ENCODE results near the gene SNX8.

The SNX8 gene

GRCh38 chr7:2247141-2247995, 66.9 kb downstream of the SNX8 start:
- no peak for DNase-seq (ENCODE audit: low read depth in 2 of 2)

- no peak for DNase-seq (ENCODE audit: low read depth in 2 of 2)
Measured at GRCh38 chr7:2245883-2246675, 68.2 kb downstream of the SNX8 start.

- no peak for DNase-seq (ENCODE audit: low read depth in 2 of 2)
Measured at GRCh38 chr7:2244404-2244995, 69.7 kb downstream of the SNX8 start.

GRCh38 chr7:2243458-2243857, 70.8 kb downstream of the SNX8 start:
- DNase-seq (ENCODE audit: low read depth in 2 of 2): no peak

GRCh38 chr7:2242541-2243429, 71.5 kb downstream of the SNX8 start:
- no peak for DNase-seq (ENCODE audit: low read depth in 2 of 2)

GRCh38 chr7:2241580-2242540, 72.4 kb downstream of the SNX8 start, which contains the start of the genes MRM2 and NUDT1:
Gene MRM2 (minus strand): TSS chr7:2242205. CDS start chr7:2242169, 36 bp downstream.
Gene NUDT1 (plus strand): TSS chr7:2242226. CDS start chr7:2244575, 2,349 bp downstream.
- DNase-seq (ENCODE audit: low read depth in 2 of 2): peak; percentile 23 to 56

- DNase-seq (ENCODE audit: low read depth in 2 of 2): no peak
Measured at GRCh38 chr7:2239242-2239641, 75.0 kb downstream of the SNX8 start.

- no peak for DNase-seq (ENCODE audit: low read depth in 2 of 2)
Measured at GRCh38 chr7:2237109-2237602, 77.1 kb downstream of the SNX8 start.

GRCh38 chr7:2233926-2234325, 80.3 kb downstream of the SNX8 start:
- no peak for DNase-seq (ENCODE audit: low read depth in 2 of 2)

- DNase-seq (ENCODE audit: low read depth in 2 of 2): peak; percentile 74 to 75
Measured at GRCh38 chr7:2232766-2233520, 81.3 kb downstream of the SNX8 start, which contains the start of gene MAD1L1. Gene MAD1L1 (minus strand): TSS chr7:2232945. CDS start chr7:2230133, 2,812 bp downstream.

GRCh38 chr7:2231992-2232765, 82.1 kb downstream of the SNX8 start:
- no peak for DNase-seq (ENCODE audit: low read depth in 2 of 2)

- DNase-seq (ENCODE audit: low read depth in 2 of 2): no peak
Measured at GRCh38 chr7:2230882-2231281, 83.4 kb downstream of the SNX8 start.

- no peak for DNase-seq (ENCODE audit: low read depth in 2 of 2)
Measured at GRCh38 chr7:2230226-2230625, 84.0 kb downstream of the SNX8 start.

GRCh38 chr7:2229467-2229866, 84.8 kb downstream of the SNX8 start:
- no peak for DNase-seq (ENCODE audit: low read depth in 2 of 2)

- no peak for DNase-seq (ENCODE audit: low read depth in 2 of 2)
Measured at GRCh38 chr7:2228921-2229320, 85.3 kb downstream of the SNX8 start.

- no peak for DNase-seq (ENCODE audit: low read depth in 2 of 2)
Measured at GRCh38 chr7:2227699-2228098, 86.5 kb downstream of the SNX8 start.

GRCh38 chr7:2225830-2226229, 88.4 kb downstream of the SNX8 start:
- DNase-seq (ENCODE audit: low read depth in 2 of 2): no peak

GRCh38 chr7:2225336-2225735, 88.9 kb downstream of the SNX8 start:
- no peak for DNase-seq (ENCODE audit: low read depth in 2 of 2)

All from stimulated activated CD4-positive, alpha-beta T cell treated with anti-CD3 and anti-CD28 coated beads, Interleukin-1b, Interleukin-23, amount 100 ng/mL, for 1 hour (primary cell).